Stimulated activated CD4-positive, alpha-beta T cell treated with anti-CD3 and anti-CD28 coated beads, Interleukin-15, amount 100 ng/mL, for 1 hour (primary cell): ENCODE measurements around the gene BICD1.
"Not testable (repeated sequence)": the region's sequence is repeated elsewhere in the genome, so short reads cannot be mapped to it uniquely, and the experiment has no call there.

Experiments
- DNase-seq, 2 donors: peaks; one replicate each; pipeline ENCODE4 v3.0.0-alpha.2; 2020; ENCODE audit warnings: low read depth in 1 of 2, low spot score in 1 of 2

BICD1 gene

DNA sequence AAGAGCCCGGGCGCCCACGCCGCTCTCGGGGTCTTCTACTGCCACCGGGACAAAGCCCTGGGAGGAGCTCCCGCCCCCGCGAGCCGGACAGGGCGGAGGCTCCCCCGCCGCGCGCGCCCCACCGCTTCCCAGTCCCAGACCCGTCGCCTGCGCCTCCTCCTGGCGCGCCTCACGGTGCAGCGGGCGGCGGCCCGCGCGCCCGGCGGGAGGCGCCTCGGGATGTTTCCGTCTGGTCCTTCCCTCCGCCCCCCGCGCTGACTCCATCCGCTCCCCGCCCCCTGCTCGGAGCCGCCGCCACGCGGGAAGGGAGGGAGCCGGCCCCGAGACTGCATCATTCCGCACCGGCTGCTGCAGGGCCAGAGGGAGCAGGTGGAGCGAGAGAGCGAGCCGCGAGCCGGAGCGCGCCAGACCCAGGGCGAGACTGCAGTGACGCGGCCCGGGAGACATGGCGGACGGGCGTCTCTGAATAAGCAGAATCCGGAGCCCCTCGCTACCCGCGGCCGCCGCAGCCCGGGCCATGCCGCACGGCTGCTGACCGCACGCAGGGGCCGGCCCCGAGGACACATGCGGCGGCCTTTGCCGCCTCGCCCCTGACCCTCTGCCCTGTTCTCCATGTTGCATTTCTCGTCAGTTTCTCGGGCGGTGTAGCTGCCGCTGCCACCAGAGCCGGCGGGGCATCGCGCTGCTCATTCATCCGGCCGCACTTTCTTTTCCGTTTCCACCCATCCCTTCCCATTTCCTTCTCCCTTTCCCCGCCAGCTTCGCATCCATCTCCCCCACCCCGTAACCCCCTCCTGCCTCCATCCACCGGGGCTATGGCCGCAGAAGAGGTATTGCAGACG is at the start of gene BICD1:
TSS of gene BICD1 (plus strand) at position 331 of the 842 bp plus-strand sequence. CDS start at position 816, 485 bp downstream.
- peak; percentile 47 to 69 for DNase-seq

DNA sequence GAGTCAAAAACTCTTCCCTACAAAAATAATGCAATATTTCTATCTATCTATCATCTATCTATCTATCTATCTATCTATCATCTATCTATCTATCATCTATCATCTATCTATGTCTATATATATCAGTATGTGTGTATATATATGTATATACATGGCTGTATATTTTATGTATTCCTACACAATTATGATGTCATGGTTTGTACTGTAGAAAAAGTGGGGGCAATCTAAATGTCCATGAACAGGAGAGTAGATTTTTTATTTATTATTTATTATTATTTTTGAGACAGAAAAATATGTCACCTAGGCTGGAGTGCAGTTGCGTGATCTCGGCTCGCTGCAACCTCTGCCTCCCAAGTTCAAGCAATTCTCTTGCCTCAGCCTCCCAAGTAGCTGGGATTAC is 45.6 kb upstream of the BICD1 start:
- no peak for DNase-seq

DNA sequence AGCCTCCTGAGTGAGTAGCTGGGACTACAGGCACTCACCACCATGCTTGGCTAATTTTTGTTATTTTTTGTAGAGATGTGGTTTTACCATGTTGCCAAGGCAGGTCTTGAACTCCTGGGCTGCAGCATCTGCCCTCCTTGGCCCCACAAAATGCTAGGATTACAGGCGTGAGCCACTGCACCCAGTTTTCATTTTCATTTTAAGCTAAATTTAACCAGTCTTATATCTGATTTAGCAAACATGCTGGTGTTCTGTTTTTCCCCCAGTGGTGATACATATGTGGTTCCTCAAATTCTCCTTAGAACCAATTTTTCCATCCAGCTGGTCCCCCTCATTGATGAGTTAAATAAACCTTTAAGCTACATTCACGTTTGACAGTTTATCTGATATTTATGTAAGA is 43.8 kb upstream of the BICD1 start:
- DNase-seq = no peak

DNA sequence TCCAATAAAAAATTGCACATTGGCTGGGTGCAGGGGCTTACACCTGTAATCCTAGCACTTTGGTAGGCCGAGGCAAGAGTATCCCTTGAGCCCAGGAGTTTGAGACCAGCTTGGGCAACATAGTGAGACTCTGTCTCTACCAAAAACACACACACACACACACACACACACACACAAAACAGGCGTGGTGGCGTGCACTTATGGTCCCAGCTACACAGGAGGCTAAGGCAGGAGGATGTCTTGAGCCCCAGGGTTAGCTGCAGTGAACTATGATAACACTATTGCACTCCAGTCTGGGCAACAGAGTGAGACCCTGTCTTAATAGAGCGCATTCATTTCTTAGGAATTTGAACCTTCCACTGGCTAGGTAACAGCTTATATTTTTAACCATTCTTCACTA is 42.9 kb upstream of the BICD1 start:
- DNase-seq = no peak

DNA sequence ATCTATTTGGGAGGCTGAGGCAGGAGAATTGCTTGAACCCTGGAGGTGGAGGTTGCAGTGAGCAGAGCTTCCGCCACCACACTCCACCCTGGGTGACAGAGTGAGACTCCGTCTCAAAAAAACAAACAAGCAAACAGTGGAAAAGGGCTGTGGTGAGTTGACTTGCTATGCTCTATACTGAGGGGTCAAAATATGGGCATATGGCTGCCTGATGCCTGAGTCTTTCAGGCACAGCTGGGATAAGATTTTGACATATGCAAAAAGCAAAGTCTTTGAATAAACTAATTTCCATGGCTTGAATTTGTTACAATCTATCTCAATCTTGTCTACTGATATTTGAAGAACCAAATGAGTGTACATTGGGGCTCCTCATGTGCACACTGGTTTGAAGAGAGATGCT is 40.4 kb upstream of the BICD1 start:
- no peak for DNase-seq

DNA sequence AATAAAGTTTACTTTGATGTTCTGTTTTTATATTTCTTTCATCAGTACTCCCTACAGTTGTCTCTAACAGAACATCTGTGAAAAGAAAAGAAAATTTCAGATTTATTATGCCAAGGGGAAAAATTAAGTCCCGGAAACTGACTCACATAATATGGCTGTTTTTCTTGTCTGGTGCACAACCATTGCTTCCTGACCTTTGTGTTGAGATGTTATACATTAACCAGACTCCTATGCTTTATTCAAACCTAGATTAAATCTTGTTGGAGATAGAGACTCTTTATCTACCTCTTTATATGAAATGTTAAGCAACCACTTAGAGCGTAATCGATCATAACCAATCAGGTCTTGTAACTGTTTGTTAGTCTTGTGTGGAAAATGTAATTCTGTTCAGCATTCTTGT is 37.6 kb upstream of the BICD1 start:
- DNase-seq = no peak

DNA sequence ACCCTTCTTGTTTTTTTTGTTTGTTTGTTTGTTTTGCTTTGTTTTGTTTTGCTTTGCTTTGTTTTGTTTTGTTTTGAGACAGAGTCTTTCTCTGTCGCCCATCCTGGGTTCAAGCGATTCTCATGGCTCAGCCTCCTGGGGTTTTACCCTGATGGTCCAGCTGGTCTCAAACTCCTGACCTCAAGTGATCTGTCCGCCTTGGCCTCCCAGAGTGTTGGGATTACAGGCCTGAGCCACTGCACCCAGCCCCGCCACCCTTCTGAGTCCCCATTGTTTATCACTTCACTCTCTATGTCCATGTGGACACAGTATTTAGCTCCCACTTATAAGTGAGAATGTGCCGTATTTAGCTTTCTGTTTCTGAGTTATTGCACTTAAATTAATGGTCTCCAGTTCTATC is 36.9 kb upstream of the BICD1 start:
- no peak for DNase-seq

DNA sequence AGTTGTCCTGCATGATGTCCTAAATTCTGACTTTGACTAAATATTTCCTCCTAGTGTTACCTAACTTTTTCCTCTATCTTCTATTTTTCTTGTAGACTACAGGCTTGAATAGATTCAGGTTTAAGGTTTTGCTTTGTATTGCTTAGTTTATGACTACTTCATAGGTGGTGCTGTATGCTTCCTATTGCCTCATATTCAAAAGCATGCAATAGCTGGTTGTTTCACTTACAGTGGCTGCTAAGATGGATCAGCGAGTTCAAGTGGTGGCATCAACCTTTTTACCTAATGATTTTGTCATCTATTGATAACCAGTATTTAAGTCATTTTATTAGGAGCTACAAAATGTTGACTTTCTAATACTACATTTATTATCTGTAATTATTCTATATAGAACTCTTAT is 36.3 kb upstream of the BICD1 start:
- DNase-seq = no peak

DNA sequence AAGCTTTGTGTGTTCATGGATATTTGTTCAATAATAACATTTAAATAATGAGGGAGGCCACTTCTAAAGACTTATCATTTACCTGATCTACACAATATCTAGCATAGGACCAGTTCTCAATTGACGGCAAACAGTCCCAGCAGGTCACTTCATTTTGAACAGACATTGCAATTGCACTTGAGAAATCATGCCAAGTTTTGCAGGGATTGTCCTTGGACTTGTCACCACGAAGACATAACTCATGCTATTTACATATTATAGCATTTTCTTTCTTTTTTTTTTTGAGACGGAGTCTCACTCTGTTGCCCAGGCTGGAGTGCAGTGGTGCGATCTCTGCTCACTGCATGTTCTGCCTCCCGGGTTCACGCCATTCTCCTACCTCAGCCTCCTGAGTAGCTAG is 34.5 kb upstream of the BICD1 start:
- no peak for DNase-seq

DNA sequence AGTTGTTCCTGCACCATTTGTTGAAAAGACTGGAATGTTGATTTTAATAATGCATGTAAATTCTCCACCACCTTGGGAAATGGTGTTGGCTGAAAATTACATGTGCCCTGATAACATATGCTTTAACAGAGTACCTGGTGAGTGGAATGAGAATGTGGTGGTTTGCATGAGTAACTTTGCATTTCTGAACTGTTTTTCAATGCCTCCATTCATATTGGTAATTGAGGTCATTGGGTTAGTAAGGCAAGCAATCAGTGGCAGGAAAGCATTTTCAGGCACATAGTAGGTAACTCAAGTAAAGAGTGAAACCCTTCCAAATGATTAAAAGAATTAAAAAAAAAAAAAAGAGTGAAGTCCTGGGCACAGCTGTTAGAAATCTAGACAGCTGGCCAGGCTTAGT is 32.2 kb upstream of the BICD1 start:
- DNase-seq = no peak

DNA sequence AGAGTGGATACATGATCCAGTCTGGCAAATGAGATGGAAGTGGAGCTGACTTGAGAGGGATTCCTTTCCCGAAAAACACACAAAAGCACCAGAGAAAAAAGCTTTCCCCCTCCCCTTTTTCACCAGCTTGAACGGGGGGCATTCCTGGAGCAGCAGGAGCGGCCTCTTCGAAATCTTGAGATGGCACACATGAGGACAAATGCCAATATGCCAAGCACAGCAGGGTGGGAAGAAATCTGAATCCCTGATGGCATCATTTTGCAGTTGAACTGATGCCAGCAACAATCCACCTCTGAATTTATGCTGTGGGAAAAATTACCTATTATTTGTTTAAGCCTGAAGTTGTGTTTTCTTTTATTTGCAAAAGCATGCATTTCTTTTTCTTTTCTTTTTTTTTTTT is 29.7 kb upstream of the BICD1 start:
- DNase-seq = no peak

DNA sequence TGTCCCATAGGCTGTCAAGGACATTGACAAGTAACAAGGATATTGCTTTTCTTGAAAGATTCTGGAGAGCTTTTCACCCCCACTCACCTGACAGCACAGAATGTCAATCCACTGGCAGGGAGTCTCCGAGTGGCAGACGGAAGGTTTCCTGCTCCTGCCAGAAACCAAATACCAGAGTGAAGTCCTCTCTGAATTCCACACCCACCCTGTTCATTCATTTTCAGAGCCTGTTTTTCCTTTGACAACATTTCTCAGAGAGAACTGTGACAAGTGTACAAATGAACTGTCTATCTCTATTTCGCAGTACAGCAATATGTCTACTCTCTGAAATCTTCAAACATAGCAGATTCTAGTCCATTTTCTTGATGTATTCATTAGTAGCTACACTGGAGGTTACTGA is 26.2 kb upstream of the BICD1 start:
- DNase-seq = no peak

DNA sequence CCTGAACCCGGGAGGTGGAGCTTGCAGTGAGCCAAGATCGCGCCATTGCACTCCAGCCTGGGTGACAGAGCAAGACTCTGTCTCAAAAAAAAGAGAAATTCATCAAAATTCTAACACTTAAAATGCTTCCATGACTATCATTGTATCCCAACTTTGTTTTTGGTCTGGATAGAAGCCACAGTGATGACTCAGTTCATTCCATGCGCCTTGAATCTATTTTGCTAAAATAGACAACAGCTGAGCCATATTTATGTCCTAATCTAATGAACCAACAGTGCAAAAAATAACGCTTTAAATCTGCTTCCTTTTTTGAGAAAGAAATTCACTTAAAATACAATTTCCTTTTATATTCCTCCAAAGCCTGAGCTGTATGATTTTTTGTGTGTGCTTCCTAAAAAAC is 23.2 kb upstream of the BICD1 start:
- DNase-seq = no peak

DNA sequence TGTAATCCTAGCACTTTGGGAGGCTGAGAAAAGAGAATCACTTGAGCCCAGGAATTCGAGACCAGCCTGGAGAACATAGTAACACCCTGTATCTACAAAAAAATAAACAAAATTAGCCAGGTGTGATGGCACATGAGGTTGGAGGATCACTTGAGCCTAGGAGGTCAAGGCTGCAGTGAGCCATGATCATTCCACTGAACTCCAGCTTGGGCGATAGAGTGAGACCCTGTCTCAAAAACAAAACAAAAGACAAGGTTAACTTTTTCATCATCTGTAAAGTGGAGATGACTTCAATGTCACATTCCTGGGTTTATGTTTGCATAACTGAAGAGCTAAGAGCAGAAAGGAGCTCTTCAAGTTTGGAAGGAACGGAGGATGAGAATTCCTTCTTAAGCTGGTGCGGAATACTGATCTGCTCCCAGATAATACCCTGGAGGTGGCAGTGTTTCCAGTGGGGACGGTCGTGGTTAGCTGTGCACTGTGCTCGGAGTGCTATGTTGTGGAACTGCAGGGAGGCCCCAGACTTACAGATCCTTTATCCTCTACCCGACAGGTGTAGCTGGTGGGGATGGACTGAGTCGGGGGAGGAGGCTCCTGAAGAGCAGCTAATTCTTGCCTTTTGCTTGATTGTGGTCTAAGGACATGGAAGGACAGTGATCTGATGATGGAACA is 22.5 kb upstream of the BICD1 start:
- DNase-seq = no peak

DNA sequence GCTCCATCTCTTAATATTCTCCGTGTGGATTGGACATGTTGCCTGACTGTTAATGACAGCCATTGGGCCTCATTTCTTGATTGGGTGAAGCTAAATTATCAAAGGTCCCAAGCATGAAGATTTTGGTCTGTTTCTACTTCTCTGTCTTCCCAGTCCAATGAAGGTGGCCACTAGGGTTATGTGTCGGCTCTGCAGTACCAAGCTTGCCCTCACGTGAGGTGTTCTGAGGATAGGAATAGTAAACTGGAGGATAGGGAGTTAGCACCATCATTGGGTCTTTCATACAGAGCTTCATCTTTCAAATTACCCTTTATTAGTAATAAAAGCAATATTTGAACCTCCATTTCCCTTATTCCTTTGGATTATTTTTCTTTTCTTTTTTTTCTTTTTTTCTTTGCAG is 21.9 kb upstream of the BICD1 start:
- DNase-seq = no peak

DNA sequence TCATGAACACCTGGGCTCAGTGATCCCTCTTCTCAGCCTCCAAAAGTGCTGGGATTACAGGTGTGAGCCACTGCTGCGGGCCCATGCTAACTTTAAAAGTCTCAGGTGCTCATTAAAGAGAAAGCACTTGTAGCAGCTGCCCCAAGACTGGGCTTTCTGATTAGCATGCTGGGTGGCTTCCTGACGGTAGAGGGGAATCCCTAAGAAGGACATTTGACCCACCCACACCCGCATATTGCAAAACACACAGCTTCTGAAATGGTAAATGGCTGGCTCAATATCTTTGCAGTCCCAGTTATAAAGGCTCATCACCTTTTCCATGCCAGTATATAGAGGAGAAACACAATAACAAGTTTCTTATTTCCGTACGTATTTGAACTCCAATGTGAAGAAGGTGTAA is 19.3 kb upstream of the BICD1 start:
- no peak for DNase-seq

DNA sequence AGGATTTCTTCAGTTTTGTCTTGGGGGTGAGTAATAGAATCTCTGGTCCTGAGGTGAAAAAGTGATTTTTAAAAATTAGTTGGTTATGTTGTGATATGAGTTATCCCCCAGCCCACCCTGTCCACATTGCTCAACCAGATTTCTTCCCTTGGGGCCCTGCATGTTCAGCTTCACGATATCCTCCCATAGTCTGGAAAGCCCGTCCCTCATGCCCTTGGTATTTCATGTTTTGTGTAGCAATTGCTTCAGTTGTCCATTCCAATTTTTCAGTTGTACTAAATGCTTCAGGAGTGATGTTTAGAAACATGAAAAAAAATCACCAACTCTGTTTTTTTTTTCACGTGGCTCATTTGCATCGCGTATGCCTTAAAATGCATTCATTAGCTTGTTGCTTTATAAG is 17.5 kb upstream of the BICD1 start:
- no peak for DNase-seq

DNA sequence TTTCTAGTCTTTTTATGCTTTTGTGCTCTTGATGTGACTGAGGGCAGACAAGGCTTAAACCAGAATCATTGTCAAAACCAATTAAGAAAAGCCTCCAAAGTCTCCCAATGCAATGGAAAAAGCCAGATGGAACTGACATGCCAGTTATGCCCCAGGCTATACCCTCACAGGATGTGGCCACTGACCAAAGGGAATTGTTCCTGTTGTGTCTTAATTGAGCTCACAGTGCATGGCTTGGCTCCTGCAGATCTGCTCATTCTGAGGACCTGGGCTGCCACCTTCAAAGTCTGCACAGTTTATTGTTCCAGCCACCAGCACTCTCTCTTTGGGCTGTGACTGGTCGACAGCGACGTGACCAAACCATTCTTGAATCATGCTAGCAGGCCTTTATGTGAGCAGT is 17.1 kb upstream of the BICD1 start:
- DNase-seq = no peak

DNA sequence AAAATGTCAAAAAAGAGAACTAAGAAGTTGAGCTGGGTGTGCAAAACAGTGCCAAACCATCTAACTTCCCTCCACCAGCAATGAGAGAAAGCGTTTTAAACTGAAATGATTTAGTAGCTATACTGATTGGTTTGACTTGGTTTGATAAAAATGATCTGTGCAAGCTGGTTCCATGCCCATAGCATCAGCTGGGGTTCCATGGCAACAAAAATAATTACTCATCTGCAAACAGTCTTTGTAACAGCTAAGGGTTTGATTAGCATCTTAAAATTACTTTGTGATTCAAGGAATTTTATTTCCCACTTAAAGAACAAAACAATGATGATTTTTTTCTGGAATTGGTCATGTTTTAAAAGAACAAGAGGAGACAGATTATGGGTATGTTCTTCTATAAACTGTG is 15.0 kb upstream of the BICD1 start:
- DNase-seq = no peak

DNA sequence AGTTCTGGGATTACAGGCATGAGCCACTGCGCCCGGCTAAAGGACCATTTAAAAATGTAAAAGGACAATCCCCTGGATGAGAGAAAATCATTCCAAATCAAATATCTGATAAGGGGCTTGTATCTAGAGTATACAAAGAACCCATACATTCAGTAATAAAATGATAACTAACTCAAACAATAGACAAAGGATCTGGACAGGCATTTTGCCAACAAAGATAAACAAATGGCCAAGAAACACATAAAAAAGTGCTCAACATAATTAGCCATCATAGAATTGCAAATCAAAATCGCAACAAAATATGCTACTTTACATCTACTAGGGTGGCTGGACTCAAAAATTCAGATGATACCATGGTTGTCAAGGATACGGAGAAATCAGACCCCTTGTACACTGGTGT is 8.5 kb upstream of the BICD1 start:
- no peak for DNase-seq

DNA sequence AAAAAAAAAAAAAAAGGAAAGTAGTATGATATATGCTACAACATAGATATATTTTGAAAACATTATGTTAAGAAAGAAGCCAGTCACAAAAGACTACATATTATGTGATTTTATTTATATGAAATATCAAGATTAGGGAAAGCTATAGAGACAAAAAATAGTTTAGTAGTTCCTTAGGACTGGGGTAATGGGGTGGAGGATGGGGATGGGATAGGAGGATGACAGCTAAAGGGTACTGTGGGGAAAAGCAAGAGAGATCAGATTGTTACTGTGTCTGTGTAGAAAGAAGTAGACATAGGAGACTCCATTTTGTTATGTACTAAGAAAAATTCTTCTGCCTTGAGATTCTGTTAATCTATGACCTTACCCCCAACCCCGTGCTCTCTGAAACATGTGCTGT is 7.4 kb upstream of the BICD1 start:
- not testable (repeated sequence) for DNase-seq

DNA sequence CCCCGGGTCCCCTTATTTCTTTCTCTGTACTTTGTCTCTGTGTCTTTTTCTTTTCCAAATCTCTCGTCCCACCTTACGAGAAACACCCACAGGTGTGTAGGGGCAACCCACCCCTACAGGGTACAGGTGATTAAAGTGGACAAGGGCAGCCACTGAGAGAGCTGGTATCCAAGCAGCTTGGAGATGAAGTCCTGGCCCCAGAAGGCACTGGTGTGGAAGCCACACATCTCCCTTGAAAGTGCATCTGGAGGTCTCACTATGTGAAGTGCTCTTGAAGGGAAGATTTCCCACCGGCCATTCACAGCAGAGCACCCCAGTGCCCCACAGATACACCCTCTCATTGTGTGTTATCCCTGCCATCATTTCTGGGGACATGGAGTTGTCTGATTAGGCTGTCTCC is 6.3 kb upstream of the BICD1 start:
- no peak for DNase-seq

DNA sequence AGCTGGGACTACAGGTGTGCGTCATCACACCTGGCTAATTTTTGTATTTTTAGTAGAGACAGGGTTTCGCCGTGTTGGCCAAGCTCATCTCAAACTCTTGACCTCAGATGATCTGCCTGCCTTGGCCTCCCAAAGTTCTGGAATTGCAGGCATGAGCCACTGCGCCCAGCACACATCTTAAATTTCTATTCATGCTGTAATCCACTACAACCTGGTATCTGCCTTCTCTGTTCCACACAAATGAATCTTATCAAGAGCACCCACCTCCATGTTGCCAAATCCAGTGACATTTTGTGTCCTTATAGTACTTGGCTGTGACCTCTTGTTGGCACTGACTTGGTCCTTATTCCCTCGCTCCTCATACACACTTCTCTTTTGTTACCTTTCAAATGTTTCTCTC is 5.8 kb upstream of the BICD1 start:
- no peak for DNase-seq
